Stimulated activated CD4-positive, alpha-beta T cell treated with anti-CD3 and anti-CD28 coated beads, Interleukin-12 subunit alpha, Interleukin-12 subunit beta, amount 100 ng/mL, for 4 hours (primary cell): ENCODE measurements around the gene KIFC1.

Experiments
- DNase-seq: peaks from one replicate; pipeline ENCODE4 v3.0.0-alpha.2; 2020

The KIFC1 gene

DNA sequence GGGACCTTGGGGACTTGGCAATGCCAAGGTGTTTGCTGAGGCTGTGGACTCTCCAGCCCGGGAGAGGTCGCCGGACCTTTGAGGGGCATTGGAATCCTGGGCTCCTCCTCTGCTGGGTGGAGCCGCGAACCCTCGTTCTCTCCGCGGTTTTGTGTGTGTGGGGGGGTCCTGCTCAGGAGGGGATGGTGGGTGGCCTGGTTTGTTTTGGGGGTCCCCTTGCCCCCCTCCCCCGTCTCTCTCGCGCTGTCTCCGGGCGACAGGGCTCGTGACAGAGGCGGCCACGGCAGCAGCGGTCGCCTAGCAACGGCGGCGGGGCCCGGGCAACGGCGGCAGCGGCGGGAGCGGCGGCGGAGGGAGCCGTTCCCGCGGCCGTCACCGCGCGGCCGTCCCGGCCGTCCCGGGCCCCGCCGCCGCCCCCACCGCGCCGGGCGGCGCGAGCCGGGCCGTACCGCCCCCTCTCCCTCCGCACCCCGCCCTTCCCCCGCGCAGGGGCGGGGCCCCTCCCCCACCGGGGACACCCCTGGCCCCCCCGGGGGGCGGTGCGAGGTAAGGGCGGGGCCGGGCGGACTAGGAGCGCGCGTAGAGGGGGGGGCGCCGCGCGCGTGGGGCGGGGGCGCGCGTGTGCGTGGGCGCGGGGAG lies 36.1 kb downstream of the KIFC1 start:
- DNase-seq = peak; percentile 60

DNA sequence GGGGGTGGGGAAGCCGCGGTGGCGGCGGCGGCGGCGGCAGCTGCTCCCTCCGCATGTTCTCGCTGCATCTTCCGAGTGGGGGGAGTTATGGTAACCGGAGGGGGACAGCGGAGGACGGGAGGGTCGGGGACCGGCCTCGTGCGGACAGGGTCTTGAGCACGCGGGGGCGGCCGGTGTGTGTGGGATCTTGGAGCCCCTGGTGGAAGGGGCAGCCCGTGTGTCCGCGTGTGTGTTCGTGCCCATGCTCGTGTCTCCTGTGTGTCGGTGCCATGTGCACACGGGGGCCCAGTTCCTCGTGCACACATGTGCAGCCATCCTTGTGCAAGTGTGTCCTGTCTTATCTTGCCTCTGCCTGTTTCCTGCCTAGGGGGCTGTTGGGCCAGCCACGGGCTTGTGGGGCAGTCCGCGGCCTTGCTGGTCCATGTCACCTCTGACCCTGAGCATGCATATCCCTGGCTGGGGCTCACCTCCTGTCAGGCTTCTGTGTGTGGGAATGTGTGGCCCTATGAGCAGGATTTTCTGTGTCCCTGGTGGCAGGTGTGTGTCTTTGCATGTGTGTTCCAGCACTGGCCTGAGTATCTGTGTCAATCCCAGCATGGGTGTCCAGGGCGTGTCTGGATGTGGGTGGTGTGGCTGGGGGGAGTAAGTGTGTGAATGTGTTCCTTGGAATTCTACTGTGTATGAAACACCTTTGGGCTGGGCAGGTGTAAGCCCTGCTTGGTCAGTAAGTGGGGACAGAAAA lies 36.8 kb downstream of the KIFC1 start:
- no peak for DNase-seq

DNA sequence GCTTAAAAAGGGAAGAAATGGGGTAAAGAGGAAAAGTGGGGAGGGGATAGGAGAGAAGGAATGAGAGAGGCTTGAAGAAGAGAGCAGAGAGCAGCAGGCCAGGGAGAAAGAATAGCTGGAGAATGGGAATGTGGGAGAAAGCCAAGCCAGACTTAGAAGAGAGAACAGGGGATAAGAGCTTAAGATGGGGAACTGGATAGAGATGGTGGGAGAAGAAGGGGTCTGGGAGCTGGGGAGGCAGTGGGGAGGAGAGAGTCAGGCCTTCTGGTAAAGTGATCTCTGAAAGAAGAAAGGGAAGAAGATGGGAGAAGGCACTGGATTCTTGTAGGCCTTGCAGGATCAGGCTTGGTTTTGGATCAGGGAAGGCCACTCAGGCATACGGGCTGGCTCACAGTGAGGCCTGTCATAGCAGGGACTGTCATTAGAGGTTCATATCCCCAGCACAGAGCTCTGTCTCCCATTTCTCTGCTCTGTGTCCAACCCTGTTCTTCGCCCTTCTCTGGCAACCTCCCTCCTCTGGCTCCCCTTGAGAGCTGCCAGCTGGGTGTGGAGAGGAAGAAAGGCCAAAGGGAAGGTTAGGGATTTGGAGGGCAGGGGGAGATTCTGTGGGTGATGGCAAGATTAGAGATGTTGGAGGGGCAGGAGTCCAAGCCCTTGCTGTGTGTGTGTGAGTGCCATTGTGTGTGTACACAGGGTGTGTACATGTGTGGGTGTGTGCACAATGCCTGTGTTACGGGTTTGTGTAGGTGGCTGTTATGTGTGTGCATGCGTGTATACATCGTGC lies 37.5 kb downstream of the KIFC1 start:
- DNase-seq = no peak

DNA sequence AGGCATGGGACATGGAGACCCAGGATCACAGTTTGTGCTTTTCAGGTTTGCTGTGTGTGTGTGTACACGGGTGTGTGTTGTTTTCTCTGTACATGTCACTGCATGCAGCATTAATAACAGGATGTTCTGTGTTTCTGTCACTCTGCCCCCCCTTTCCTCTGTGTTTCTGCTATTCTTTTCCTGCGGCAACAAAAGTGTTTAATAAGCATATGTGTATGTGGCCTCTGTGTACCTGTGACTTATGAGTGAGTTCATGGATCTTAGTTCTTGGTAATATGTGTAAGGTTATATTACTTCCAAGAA lies 38.1 kb downstream of the KIFC1 start:
- DNase-seq = no peak

DNA sequence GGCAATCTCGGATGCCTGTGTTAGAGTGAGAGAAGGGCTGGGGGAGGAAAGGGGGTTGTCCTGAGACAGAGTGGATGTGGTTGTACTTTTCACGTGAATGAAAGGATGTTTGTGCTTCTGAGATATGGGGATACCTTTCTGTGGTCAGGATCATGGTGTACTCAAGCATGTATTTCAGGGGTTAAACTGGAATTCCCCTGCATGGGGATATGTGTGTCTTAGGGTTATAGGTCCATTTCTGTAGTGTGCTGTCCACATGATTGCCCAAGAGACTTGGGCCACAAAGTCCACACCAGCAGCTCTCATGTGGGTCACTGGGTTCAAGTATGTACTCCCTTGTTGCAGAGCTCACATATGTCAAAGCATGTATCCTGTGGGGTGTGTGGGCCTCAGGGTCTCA lies 38.7 kb downstream of the KIFC1 start:
- no peak for DNase-seq

DNA sequence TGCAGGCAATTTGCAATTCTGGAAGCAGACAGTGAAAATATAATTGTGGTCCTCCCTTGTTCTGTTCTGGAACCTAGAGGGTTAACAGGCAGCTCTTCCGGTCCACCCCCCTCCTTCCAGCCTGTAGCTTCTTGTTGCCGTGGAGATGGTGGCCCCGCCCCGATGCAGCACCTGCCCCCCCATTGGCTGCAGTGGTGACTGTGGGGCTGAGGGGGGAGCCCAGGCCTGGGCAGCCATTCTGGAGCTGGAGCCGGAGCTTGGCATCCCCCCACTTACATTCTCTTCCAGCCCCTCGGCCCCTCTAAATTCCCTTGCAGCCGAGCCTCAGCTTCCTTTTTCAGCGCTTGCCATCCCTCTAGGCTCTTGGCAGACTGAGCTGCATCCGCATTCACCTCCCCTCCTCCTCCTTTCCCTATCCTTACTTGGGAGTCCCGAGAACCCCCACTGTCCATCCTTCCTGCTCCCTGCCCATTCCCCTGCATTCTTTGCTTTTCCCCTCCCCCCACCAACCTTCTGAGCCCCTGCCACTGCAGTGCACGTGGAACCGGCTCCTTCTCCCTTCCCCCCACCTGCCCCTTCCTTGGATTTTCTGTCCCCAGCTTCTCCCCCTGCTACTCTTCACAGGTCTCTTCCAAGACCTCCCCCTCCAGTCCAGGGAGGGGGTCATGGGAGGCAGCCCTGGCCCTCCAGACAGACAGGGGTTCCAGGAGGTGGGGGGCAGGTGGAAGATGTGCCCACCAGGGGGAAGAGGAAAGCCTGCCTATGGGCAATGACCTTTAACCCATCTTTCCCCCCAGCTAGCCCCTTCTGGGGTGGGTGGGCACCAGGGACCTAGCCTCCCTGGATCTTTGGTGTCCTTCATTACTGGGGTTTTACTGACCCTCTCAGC lies 39.6 kb downstream of the KIFC1 start:
- DNase-seq = peak; percentile 69

DNA sequence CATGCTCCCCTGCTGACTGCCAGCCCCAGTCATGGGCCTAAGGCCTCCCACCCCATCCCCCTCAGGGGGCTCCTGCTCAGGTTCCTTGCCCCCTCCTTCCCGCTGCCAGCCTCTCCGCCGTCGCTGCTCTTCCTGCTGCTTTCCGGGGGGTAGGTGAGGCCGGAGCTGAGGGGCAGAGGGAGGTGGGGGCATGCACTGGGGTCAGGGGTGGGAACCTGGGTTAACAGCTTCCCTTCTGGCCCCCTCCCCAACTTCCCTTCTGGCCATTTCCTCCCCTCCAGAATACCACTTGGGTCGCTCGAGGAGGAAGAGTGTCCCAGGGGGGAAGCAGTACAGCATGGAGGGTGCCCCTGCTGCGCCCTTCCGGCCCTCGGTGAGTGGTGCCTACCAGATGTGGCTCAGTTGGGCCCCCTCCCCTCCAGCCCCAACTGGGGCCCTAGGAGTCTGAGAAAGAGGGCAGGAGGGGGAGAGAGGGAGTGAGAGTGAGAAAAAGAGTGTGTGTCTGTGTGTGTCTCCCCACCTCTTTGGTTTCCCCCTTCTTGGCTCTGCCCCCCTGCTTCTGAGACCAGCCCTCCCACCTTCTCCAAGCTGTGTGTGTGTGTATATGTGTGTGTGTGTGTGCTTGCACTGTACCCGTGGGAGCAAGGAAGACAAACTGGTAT lies 40.4 kb downstream of the KIFC1 start:
- DNase-seq = no peak

DNA sequence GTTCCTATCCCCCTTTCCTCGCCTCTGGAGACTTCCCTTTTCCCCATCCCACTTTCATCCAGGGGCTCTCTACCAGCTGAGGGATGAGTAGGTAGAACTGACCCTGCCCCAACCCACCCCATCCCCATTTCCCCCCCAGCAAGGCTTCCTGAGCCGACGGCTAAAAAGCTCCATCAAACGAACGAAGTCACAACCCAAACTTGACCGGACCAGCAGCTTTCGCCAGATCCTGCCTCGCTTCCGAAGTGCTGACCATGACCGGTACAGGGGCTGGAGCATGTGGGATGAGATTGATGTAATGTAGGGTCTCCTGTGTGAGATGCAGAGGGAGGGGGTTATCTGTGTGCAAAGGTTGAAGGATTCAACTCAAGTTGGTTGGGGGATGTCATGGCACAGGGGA lies 40.9 kb downstream of the KIFC1 start:
- DNase-seq = no peak

DNA sequence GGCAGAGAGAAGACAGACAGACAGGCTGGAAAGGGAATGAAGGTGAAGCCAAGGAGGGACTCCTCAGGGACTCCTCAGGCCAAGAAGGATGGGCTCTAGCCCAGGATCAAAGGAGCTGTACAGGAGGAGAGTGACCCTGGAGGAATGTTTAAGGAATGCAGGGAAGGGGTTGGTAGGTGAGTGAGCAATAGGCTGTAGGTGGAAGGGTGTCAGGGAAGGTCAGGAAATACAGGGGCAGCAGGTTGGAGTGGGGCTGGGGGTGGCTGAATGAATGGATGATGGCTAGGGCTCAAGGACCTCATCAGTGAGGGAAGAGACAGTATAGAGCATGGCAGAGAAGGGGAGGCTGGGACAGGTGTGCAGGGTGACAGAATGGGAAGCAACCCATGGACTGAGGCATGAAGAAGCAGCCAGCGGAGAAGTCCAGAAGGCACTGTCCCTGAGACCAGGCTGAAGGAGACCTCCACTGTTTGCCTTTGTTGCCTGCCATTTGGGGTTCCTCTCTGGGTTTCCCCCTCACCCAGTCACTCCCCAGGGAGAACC lies 41.4 kb downstream of the KIFC1 start:
- no peak for DNase-seq

DNA sequence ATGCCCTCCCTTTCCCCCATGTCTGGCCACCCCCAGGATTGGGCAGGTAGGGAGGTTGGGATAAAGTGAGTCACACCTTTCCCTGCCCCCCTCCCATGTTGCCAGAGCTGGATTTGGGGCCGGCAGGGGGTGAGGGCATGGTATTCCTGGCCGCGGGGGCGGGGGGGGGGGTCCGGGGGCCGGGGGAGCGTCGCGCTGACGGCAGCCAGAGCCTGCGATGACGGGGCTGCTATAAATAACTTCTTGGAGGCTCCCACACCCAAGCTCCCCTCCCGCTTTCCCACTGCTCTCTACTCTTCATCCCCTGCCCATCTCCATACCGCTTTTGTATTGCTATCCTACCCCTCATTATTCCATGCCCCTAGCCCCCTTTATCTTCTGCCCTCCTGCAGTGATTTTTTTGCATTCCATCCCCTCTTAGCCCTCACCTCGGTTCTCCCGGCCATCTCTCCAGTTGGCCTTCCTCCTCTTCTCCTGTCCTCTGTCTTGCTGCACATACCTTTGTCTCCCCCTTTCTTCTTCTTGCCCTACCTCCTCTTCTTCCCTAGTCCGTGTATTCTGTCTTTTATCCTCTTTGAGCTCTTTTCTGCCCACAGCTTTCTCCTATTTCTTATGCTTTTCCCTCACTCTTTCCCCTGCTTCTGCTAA lies 42.0 kb downstream of the KIFC1 start:
- no peak for DNase-seq

DNA sequence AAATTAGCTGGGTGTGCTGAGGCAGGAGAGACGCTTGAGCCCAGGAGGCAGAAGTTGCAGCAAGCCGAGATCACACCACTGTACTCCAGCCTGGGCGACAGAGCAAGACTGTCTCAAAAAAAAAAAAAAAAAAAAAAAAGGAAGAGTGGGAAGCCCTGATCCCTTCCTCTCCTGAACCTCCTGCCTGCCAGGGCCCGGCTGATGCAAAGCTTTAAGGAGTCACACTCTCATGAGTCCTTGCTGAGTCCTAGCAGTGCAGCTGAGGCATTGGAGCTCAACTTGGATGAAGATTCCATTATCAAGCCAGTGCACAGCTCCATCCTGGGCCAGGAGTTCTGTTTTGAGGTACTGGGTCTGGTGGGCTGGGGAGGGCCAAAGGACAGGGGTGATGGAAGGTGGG lies 43.3 kb downstream of the KIFC1 start:
- no peak for DNase-seq

DNA sequence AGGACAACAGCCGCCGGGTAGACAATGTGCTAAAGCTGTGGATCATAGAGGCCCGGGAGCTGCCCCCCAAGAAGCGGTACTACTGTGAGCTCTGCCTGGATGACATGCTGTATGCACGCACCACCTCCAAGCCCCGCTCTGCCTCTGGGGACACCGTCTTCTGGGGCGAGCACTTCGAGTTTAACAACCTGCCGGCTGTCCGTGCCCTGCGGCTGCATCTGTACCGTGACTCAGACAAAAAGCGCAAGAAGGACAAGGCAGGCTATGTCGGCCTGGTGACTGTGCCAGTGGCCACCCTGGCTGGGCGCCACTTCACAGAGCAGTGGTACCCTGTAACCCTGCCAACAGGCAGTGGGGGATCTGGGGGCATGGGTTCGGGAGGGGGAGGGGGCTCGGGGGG lies 46.0 kb downstream of the KIFC1 start:
- no peak for DNase-seq

DNA sequence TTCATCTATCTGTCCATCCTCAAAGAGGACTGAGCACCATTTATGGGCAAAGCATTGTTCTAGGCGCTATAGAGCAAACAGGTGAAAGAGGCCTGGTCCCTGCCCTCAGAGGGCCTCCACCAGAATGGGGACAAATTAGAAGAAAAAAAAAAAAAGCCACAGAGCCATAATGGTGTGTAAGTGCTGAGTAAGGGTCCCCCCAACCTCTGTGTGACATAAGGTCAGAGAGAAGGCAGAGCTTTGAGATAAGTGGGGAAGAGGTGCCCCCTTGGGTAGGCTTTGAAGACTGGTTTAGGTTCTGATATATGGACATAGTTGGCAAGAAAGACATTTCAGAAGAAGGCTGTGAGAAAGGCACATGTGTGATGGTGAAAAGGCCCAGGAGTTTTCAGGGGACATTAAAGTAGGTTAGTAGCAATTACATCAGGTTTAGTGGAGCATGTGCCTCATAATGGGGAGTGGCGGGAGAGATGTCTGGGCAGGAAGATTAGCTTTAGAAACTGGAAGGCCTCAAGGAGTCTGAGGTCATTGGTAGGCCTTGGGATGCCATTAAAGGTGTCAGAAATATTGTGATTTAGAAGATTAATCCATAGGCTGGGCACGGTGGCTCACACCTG lies 47.5 kb downstream of the KIFC1 start:
- DNase-seq = no peak

DNA sequence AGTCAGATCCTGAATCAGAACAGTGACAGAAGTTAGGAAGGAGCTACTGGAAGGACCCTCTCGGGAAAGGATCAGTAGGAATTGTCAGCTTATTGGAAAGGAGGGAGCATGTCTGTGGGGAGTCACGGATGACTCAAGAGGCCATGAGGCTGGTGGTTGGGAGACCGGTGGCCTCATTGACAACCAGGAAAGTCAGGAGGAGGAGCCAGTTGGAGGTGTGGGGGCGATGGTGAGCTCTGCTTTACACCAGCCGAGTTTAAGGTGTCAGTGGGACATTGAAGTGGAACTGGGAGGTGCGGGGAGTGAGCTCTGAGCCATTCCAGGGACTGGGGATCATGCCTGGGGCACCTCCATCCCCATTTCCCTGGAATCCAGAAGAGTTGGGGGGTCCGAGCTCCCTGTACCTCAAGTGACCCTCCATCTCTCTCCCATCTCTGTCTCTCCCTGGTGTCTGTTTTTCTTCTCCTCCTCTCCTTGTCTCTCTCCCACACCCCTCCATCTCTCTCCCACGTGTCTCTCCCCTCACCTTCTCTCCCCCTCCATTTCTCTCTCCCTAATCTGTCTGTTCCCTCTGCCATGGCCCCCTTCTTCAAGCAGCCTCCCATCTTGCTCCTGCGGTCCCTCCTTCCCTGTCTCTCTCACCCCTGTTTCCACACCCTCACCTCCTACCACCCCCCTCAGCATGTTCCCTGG lies 48.5 kb downstream of the KIFC1 start:
- no peak for DNase-seq

DNA sequence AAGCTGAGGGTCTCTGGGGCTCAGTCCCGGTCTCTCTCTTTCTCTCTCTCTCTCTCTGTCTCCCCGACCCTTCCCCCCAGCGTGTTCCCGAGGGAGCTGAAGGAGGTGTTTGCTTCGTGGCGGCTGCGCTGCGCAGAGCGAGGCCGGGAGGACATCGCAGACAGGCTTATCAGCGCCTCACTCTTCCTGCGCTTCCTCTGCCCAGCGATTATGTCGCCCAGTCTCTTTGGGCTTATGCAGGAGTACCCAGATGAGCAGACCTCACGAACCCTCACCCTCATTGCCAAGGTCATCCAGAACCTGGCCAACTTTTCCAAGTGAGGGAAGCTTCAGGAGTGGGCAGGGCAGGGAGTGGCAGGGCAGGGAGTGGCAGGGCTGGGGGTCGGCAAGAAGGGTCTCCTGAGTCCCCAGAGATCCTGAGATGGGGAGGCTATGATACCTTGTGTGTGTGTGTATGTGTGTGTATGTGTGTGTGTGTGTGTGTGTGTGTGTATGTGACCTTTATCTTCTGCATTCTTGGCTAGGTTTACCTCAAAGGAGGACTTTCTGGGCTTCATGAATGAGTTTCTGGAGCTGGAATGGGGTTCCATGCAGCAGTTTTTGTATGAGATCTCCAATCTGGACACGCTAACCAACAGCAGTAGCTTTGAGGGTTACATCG lies 49.2 kb downstream of the KIFC1 start:
- DNase-seq = no peak

DNA sequence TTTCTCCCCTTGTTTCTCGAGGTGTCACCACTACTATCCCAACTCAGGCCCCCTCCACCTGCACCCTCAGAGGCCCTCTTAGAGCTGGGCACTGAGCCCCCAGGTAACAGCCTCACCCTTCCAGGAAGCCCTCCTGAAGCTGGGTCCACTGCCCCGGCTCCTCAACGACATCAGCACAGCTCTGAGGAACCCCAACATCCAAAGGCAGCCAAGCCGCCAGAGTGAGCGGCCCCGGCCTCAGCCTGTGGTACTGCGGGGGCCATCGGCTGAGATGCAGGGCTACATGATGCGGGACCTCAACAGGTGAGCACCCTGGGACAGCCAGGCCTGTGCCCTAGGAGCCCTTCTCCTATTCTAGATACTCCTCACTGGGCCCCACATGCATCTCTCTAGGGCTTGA lies 49.8 kb downstream of the KIFC1 start:
- DNase-seq = no peak

DNA sequence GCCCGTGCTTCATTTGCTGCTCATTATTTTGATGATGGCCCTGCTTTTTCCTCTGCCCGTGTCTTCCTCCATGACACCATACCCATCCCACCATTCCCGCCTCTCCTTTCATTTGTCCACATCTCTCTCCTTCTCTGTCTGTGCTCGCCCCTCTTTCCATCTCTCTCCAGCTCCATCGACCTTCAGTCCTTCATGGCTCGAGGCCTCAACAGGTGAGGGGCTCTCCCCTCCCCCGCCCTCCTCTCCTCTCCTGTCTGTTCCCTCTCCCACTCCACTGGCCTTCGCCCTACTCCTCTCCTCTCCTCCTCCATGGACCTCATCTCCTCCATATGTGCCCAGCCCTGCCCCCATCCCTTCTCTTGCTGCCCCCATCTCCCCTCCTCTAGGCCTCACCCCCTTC lies 50.7 kb downstream of the KIFC1 start:
- DNase-seq = no peak

DNA sequence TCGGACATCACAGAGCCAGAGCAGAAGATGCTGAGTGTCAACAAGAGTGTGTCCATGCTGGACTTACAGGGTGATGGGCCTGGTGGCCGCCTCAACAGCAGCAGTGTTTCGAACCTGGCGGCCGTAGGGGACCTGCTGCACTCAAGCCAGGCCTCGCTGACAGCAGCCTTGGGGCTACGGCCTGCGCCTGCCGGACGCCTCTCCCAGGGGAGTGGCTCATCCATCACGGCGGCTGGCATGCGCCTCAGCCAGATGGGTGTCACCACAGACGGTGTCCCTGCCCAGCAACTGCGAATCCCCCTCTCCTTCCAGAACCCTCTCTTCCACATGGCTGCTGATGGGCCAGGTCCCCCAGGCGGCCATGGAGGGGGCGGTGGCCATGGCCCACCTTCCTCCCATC lies 51.4 kb downstream of the KIFC1 start:
- no peak for DNase-seq

DNA sequence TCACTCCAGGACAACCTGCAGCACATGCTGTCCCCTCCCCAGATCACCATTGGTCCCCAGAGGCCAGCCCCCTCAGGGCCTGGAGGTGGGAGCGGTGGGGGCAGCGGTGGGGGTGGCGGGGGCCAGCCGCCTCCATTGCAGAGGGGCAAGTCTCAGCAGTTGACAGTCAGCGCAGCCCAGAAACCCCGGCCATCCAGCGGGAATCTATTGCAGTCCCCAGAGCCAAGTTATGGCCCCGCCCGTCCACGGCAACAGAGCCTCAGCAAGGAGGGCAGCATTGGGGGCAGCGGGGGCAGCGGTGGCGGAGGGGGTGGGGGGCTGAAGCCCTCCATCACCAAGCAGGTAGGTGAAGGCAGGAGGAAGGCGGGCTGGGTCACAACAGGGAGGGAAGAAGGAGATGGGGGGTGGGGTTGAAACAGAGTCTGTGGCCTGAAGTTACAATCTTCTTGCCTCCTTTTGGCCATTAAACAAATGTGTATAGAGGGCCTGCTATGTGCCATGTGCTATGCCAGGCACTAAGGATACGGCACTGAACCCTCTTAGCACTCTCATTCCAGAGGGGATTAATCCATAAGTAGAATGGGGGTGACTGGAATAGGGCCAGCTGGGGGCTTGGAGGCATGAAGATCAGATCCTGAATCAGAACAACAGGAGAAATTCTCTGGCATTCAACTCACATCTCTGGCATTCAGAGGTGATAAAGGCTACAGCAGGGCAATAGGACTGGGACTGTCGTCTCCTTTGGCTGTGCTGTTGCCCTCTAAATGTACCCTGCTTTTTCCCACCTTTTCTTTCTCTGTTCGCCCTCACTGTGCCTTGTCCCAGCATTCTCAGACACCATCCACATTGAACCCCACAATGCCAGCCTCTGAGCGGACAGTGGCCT lies 52.2 kb downstream of the KIFC1 start:
- no peak for DNase-seq
